ENCODE data around the gene PEF1. TPM values are rescaled to one million over a fixed set of nuclear protein-coding genes. Genes with fewer than 3 reads are reported as not detected.

PEF1 gene
- total RNA-seq, 1 experiment from 2014 or later, result 40.3 TPM

GRCh38 chr1:31640179-31640578, 4.5 kb downstream of the PEF1 start:
- H2BK5ac ChIP-seq (ENCODE audit: insufficient read length, low read length), result no peak overlapping the region
- H2BK12ac ChIP-seq (ENCODE audit: insufficient read length, low read depth, low read length), result no peak overlapping the region
- no peak for TF ChIP-seq CTCF (conservative IDR thresholded peaks at IDR 0.05)
- H4K5ac ChIP-seq (ENCODE audit: insufficient read length, low read depth, low read length), result no peak overlapping the region
- no peaks in the 10 kb centered on the region for H4K20me1 ChIP-seq (ENCODE audit: control insufficient read depth, insufficient read depth, insufficient read length)
- H3K4me1 Mint-ChIP-seq, result peaks cover 7 to 12% of the 10 kb centered on the region in 2 experiments
- H3T11ph ChIP-seq (ENCODE audit: low read length), result no peak overlapping the region
- no peak for DNase-seq
- no peak overlapping the region for H4K8ac ChIP-seq (replicated peaks; ENCODE audit: insufficient read length, low read depth, low read length)
- H3K9ac ChIP-seq (ENCODE audit: extremely low read depth, insufficient read length, low read length), result no peak overlapping the region
- H3K23me2 ChIP-seq (ENCODE audit: insufficient read length, low read depth, low read length, poor library complexity, severe bottlenecking), result peaks cover 6% of the 10 kb centered on the region
- no peak overlapping the region for H3K14ac ChIP-seq (ENCODE audit: insufficient read depth, low read length)
- no peaks in the 10 kb centered on the region for H3K36me3 Mint-ChIP-seq (ENCODE audit: insufficient read depth in 1 of 3, low read depth in 3 of 3)
- no peaks in the 10 kb centered on the region for H3K27me3 Mint-ChIP-seq (ENCODE audit: low read depth)
- no peak overlapping the region for H3K23ac ChIP-seq (ENCODE audit: insufficient read length, low read depth, low read length)
- no peak overlapping the region for H3K4ac ChIP-seq (ENCODE audit: low read depth, low read length)
- no peak overlapping the region for H3K27ac Mint-ChIP-seq
- no peak overlapping the region for H3K56ac ChIP-seq (ENCODE audit: insufficient read length, low read depth, low read length)
- H3K18ac ChIP-seq (ENCODE audit: insufficient read length, low read depth, low read length), result no peak overlapping the region
- no peaks in the 10 kb centered on the region for H3K9me3 ChIP-seq (ENCODE audit: control insufficient read depth, low read depth, low read length)
- H3K27me3 ChIP-seq (ENCODE audit: insufficient read depth, low read length), result no peaks in the 10 kb centered on the region
- no peak overlapping the region for H3K4me2 ChIP-seq (ENCODE audit: insufficient read depth, insufficient read length, low read length)
- H3K9me3 Mint-ChIP-seq, result no peaks in the 10 kb centered on the region
- no peak overlapping the region for H3K27ac ChIP-seq (ENCODE audit: insufficient read length, low read depth, low read length)
- no peak overlapping the region for H2AK5ac ChIP-seq (ENCODE audit: insufficient read length, low read length)
- no peak overlapping the region for H4K91ac ChIP-seq (ENCODE audit: insufficient read length, low read depth, low read length)
- no peak overlapping the region for H2BK20ac ChIP-seq (ENCODE audit: low read depth, low read length, poor library complexity, severe bottlenecking)
- H2BK120ac ChIP-seq (ENCODE audit: low read depth, low read length, poor library complexity, severe bottlenecking), result no peak overlapping the region
- H2BK15ac ChIP-seq (ENCODE audit: low read depth, low read length), result no peak overlapping the region
- no peak overlapping the region for H3K4me3 Mint-ChIP-seq
- H3K79me1 ChIP-seq (ENCODE audit: insufficient read depth, low read depth, low read length, poor library complexity, severe bottlenecking), result no peaks in the 10 kb centered on the region
- H2AFZ ChIP-seq (ENCODE audit: low read length), result no peak overlapping the region
- peaks cover 4% of the 10 kb centered on the region; the same call in 1 of the 2 replicates for H3K4me1 ChIP-seq (ENCODE audit: insufficient read depth, low read length)
- H3K79me2 ChIP-seq (ENCODE audit: insufficient read depth, low read length), result peaks cover 13% of the 10 kb centered on the region; the same call in 1 of the 2 replicates
